IMR-90 (cell line): ENCODE measurements around the gene ELL3. TPM values are rescaled to one million over a fixed set of nuclear protein-coding genes. Genes with fewer than 3 reads are reported as not detected.

Source experiments
- ATAC-seq: fragments of 200-7000 bp; cut with Tn5 transposase; 2 replicates; pipeline ENCODE4 v1.9.1; 2020; ENCODE audit warnings: low read depth, mild to moderate bottlenecking, moderate library complexity
- BruUV-seq: library from RNA; stranded (reverse); fragments of 400-500 nt; replicated peaks from 2 replicates; lab custom pipeline; 2021; lab: Mats Ljungman, UMichigan
- CTCF ChIA-PET: fragments of 300-600 bp; formaldehyde crosslinking; extraction: SDS; loops from one replicate; lab custom pipeline; 2021; ENCODE audit warnings: antibody characterized with exemption; lab: Yijun Ruan, JAX
- POLR2A ChIA-PET: fragments of 300-600 bp; sonication (Branson Sonifier 250); formaldehyde crosslinking; loops from one replicate; lab custom pipeline; 2022; ENCODE audit warnings: antibody characterized with exemption; ENCODE audit not compliant: unreplicated experiment; lab: Charles Lee
- DNase-seq: peaks from one replicate; pipeline ENCODE4 v3.0.0; 2013
- H2AFZ ChIP-seq: replicated peaks from 2 replicates; pipeline ENCODE3; 2013; ENCODE audit warnings: low read length, mild to moderate bottlenecking; ENCODE audit not compliant: poor library complexity
- H2AK5ac ChIP-seq: 2 replicates; pipeline ENCODE4 v1.6.1; 2013; ENCODE audit warnings: low read depth, low read length, inconsistent platforms
- H2AK9ac ChIP-seq: replicated peaks from 2 replicates; pipeline ENCODE3; 2013; ENCODE audit warnings: mild to moderate bottlenecking, low read depth, low read length, moderate library complexity; ENCODE audit not compliant: poor library complexity
- H2BK120ac ChIP-seq: 2 replicates; pipeline ENCODE4 v1.6.1; 2013; ENCODE audit warnings: low read depth, low read length, inconsistent platforms
- H2BK15ac ChIP-seq: 3 replicates; pipeline ENCODE4 v1.6.1; 2013; ENCODE audit warnings: low read depth, low read length, inconsistent platforms
- H2BK20ac ChIP-seq: 2 replicates; pipeline ENCODE4 v1.6.1; 2013; ENCODE audit warnings: low read depth, mild to moderate bottlenecking, inconsistent platforms, low read length, moderate library complexity
- H2BK5ac ChIP-seq: 2 replicates; pipeline ENCODE4 v1.6.1; 2013; ENCODE audit warnings: mild to moderate bottlenecking, low read depth, low read length, inconsistent platforms; ENCODE audit not compliant: poor library complexity, severe bottlenecking
- H3K14ac ChIP-seq: replicated peaks from 2 replicates; pipeline ENCODE4 v1.6.1; 2013; ENCODE audit warnings: low read depth, low read length, inconsistent platforms
- H3K18ac ChIP-seq: 2 replicates; pipeline ENCODE4 v1.6.1; 2013; ENCODE audit warnings: low read depth, low read length, control low read depth
- H3K23ac ChIP-seq: 2 replicates; pipeline ENCODE4 v1.6.1; 2013; ENCODE audit warnings: low read depth, low read length, inconsistent platforms
- H3K27ac ChIP-seq: 2 replicates; pipeline ENCODE4 v1.5.1; 2013; ENCODE audit warnings: mild to moderate bottlenecking, control low read depth, low read length; ENCODE audit not compliant: insufficient read depth
- H3K27me3 ChIP-seq: 2 replicates; pipeline ENCODE4 v1.6.1; 2013; ENCODE audit warnings: low read length; ENCODE audit not compliant: control insufficient read depth, insufficient read depth
- H3K36me3 ChIP-seq: 2 replicates; pipeline ENCODE4 v1.6.1; 2013; ENCODE audit warnings: low read length, mixed read lengths; ENCODE audit not compliant: control insufficient read depth, insufficient read depth
- H3K4ac ChIP-seq: 2 replicates; pipeline ENCODE4 v1.6.1; 2013; ENCODE audit warnings: low read depth, low read length, inconsistent platforms
- H3K4me1 ChIP-seq: 2 replicates; pipeline ENCODE4 v1.6.1; 2013; ENCODE audit warnings: low read length, mixed read lengths; ENCODE audit not compliant: control insufficient read depth, insufficient read depth
- H3K4me2 ChIP-seq: 2 replicates; pipeline ENCODE4 v1.6.1; 2013; ENCODE audit warnings: low read depth, mild to moderate bottlenecking, control low read depth, low read length, moderate library complexity
- H3K4me3 ChIP-seq: 2 replicates; pipeline ENCODE4 v1.5.1; 2013; ENCODE audit warnings: low read depth, mild to moderate bottlenecking, control low read depth, low read length, moderate library complexity; ENCODE audit not compliant: insufficient read depth
- H3K56ac ChIP-seq: 2 replicates; pipeline ENCODE4 v1.6.1; 2013; ENCODE audit warnings: low read length, inconsistent platforms; ENCODE audit not compliant: insufficient read depth; ENCODE audit errors: extremely low read depth
- H3K79me1 ChIP-seq, 2 experiments: 2 replicates each; pipeline ENCODE4 v1.6.1; 2013; ENCODE audit warnings: low read length in 2 of 2, inconsistent platforms in 1 of 2, low read depth in 1 of 2
- H3K9ac ChIP-seq: 2 replicates; pipeline ENCODE4 v1.6.1; 2013; ENCODE audit warnings: low read depth, low read length, control low read depth
- H3K9me1 ChIP-seq: 2 replicates; pipeline ENCODE4 v1.6.1; 2013; ENCODE audit warnings: low read length, inconsistent platforms; ENCODE audit not compliant: insufficient read depth
- H3K9me3 ChIP-seq: 2 replicates; pipeline ENCODE4 v1.6.1; 2013; ENCODE audit warnings: low read length; ENCODE audit not compliant: control insufficient read depth, insufficient read depth
- H4K20me1 ChIP-seq: 2 replicates; pipeline ENCODE4 v1.6.1; 2013; ENCODE audit warnings: low read length, inconsistent platforms; ENCODE audit not compliant: insufficient read depth
- H4K5ac ChIP-seq: 2 replicates; pipeline ENCODE4 v1.6.1; 2013; ENCODE audit warnings: mild to moderate bottlenecking, low read depth, low read length, control low read depth
- H4K8ac ChIP-seq, 2 experiments: 2 replicates each; pipeline ENCODE4 v1.6.1; 2013; ENCODE audit warnings: low read depth in 2 of 2, low read length in 2 of 2, control low read depth in 1 of 2, inconsistent platforms in 1 of 2
- H4K91ac ChIP-seq: 2 replicates; pipeline ENCODE4 v1.6.1; 2013; ENCODE audit warnings: low read depth, low read length, inconsistent platforms; ENCODE audit not compliant: insufficient read depth
- RFX5 ChIP-seq: IDR thresholded peaks from 2 replicates; pipeline ENCODE4 v1.8.0; 2012; ENCODE audit warnings: low read depth, mild to moderate bottlenecking, low read length, moderate library complexity
- WGBS, 2 experiments: methylation state at CpG; one replicate each; pipeline versions ENCODE4 v1.1.5 to v1.1.7; 2013; ENCODE audit warnings: missing lambda C conversion rate in 2 of 2; ENCODE audit not compliant: insufficient read length in 1 of 2; ENCODE audit errors: extremely low coverage in 2 of 2; 5-methylcytosine and 5-hydroxymethylcytosine counted together
- dilution Hi-C: fragments of 300-500 bp; cut with HindIII; formaldehyde crosslinking; loops from one replicate; pipeline ENCODE4 v1.14.3; 2018; ENCODE audit warnings: low sequenced_read_pairs; ENCODE audit not compliant: unreplicated experiment
- in situ Hi-C: fragments of 300-500 bp; cut with MboI; formaldehyde crosslinking; loops from 3 replicates; pipeline ENCODE4 v1.14.3; 2019; ENCODE audit warnings: low sequenced_read_pairs, inconsistent platforms, mixed read lengths
- intact Hi-C: fragments of 100-400 bp; cut with micrococcal nuclease; formaldehyde crosslinking; loops from 2 replicates; pipeline ENCODE4 v1.10.0; 2022
- polyA plus RNA-seq, 3 experiments: library from polyadenylated mRNA; depleted of rRNA; stranded (reverse); fragments of >200 nt; gene quantifications; 2 replicates each; pipeline ENCODE4 v1.2.3, GENCODE V29; 2012; ENCODE audit warnings: low replicate concordance in 1 of 3
- total RNA-seq: library from RNA; depleted of rRNA; stranded (reverse); fragments of >200 nt; gene quantifications from 2 replicates; pipeline ENCODE4 v1.2.3, GENCODE V29; 2012

ELL3 gene
- total and polyA plus RNA-seq, 2 of the 4 experiments (the other 2 are of a cell fraction): 1.2 to 1.6 TPM

DNA sequence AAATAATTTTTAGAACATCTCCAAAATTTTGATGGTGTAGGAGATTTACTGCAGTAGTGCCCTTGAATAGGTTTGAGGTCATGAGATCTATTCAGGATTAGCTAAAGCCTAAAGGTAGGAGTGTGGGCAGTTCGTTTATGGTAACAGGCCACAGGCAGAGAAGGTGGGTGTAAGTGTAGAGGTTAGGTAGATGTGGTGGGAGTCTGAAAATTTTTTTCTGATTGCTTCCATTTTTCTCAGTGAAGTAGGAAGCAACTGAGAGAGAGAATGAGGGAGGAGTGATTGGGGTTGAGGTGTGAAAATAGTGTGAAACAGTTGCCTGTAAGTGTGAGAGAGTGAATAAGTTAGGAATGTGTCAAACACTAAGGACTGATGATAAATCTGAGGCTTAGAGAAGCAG, 2.2 kb upstream of the ELL3 start:
- POLR2A ChIA-PET: no interaction called here
- no CpG with 5 or more reads among the region's 1 CpG for WGBS, 2 experiments
- CTCF ChIA-PET: no interaction called here

More for the DNA sequence above, 2.2 kb upstream of the ELL3 start:
- Histone ChIP-seq H3K79me1 (peaks cover 0 to 6% of the 10 kb centered on the region in 2 experiments; a peak in 1 of 4 replicates), H4K5ac (no peak overlapping the region), H3K23ac (no peak overlapping the region), H4K20me1 (no peaks in the 10 kb centered on the region; the same call in 1 of the 2 replicates), H4K8ac (no peak overlapping the region), H2BK5ac (no peak overlapping the region), H3K9me1 (0 out of 2 replicates have a peak, but pooled peaks cover 4% of the 10 kb centered on the region), H2BK15ac (no peak overlapping the region), H3K27ac (no peak overlapping the region), H3K4me2 (no peak overlapping the region), H3K56ac (no peak overlapping the region), H3K9ac (no peak overlapping the region), H3K36me3 (peaks cover 3% of the 10 kb centered on the region; the same call in 1 of the 2 replicates), H2BK20ac (no peak overlapping the region), H3K9me3 (no peaks in the 10 kb centered on the region), H2AK5ac (no peak overlapping the region), H4K91ac (no peak overlapping the region), H3K4me3 (no peak overlapping the region), H3K27me3 (no peaks in the 10 kb centered on the region), H3K4ac (no peak overlapping the region), H3K14ac (no peak overlapping the region), H2AFZ (no peak overlapping the region), H2AK9ac (no peak overlapping the region), H3K18ac (no peak overlapping the region), H3K4me1 (peaks cover 5% of the 10 kb centered on the region; the same call in 1 of the 2 replicates), H2BK120ac (no peak overlapping the region)
- BruUV-seq: no TSS peak
- intact Hi-C loops (loop anchor here (10.0 kb wide), 1 partner anchor 264 kb away; the partner anchor contains the start of gene MAP1A), in situ Hi-C loops (no loop called here), dilution Hi-C loops (no loop called here)
- no peak for TF ChIP-seq RFX5
- DNase-seq (no peak), ATAC-seq (no peak)
